ENCODE results near the gene TRMT11. TPM values are rescaled to one million over a fixed set of nuclear protein-coding genes. Genes with fewer than 3 reads are reported as not detected.

The TRMT11 gene
- total and polyA plus RNA-seq, 2 of the 13 experiments (the other 11 are each of a cell fraction or from before 2014, with no cell fraction given) = 42.2 to 81.9 TPM

DNA sequence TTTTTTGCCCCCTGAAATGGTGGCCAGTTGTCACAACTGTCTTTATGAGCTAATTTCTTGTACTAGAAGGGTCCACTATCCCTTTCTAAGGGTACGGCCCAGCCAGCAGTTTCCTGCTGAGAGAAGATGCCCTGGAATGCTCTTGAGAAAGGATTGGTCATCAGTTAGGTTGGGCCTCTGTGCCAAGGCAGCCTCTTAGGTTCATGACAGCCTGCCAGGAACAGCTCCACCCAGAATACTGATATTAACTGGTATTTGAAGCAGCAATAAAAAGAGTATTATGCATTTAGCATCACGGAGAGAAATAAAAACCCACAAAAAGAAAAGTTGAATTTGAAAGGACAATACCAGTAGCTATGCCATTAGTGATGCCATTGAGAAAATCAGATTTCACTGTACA is 38.7 kb upstream of the TRMT11 start:
- intact Hi-C loops (cut with micrococcal nuclease; ENCODE audit: unreplicated experiment) (no loop called here), in situ Hi-C loops (cut with HindIII; ENCODE audit: extremely low pct_ligation_motif_present, low pct_unique_long_range_greater_than_20kb) (no loop called here)
- Histone ChIP-seq H3K9me3 (ENCODE audit: low read length) (no peaks in the 10 kb centered on the region), H3K4me2 (ENCODE audit: low read depth, low read length) (no peak overlapping the region), H3K27me3 (ENCODE audit: control insufficient read depth in 1 of 2, insufficient read depth in 2 of 2, low read length in 2 of 2) (no peaks in the 10 kb centered on the region), H3K4me3 (replicated peaks in 1 of 3; ENCODE audit: insufficient read depth in 1 of 3, low read depth in 2 of 3, low read length in 3 of 3) (no peak overlapping the region), H3K9ac (ENCODE audit: insufficient read depth, low read depth, low read length) (no peak overlapping the region), H3K4me1 (ENCODE audit: insufficient read depth, low read length) (peaks cover 81% of the 10 kb centered on the region), H2AFZ (ENCODE audit: low read length) (no peak overlapping the region), H4K20me1 (ENCODE audit: insufficient read depth, low read length) (no peaks in the 10 kb centered on the region), H3K36me3 (replicated peaks in 1 of 2; ENCODE audit: control insufficient read depth in 1 of 2, insufficient read depth in 2 of 2, low read length in 2 of 2) (no peaks in the 10 kb centered on the region), H3K27ac (ENCODE audit: extremely low read length, insufficient read depth, low read length) (no peak overlapping the region), H3K79me2 (ENCODE audit: insufficient read depth, low read length) (no peaks in the 10 kb centered on the region)
- BruUV-seq (replicated peaks) = no TSS peak
- CTCF ChIA-PET (ENCODE audit: low intra/inter-chr PET ratio, low total read pairs) = no interaction called here
- WGBS (ENCODE audit: low lambda C conversion rate) = 93% methylated on average over 2 of the region's 2 CpGs
- DNase-seq (ENCODE audit: low spot score) (no peak), ATAC-seq (no peak), FAIRE-seq (no peak)
- POLR2A ChIA-PET = interaction anchor here (5.4 kb wide), 1 partner anchor 9 kb away, joined by 48 read pairs; the partner anchor contains the start of gene HINT3
- TF ChIP-seq, protein P1, sequence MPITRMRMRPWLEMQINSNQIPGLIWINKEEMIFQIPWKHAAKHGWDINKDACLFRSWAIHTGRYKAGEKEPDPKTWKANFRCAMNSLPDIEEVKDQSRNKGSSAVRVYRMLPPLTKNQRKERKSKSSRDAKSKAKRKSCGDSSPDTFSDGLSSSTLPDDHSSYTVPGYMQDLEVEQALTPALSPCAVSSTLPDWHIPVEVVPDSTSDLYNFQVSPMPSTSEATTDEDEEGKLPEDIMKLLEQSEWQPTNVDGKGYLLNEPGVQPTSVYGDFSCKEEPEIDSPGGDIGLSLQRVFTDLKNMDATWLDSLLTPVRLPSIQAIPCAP (CRISPR knock-in tag; IDR thresholded peaks at IDR 0.05; ENCODE audit: low read depth) = no peak
- TF ChIP-seq SAP130 (CRISPR knock-in tag; IDR thresholded peaks at IDR 0.05; ENCODE audit: low read depth) (no peak), ZNF138 (CRISPR knock-in tag; IDR thresholded peaks at IDR 0.05; ENCODE audit: low read depth) (no peak), ZNF703 (CRISPR knock-in tag; IDR thresholded peaks at IDR 0.05; ENCODE audit: borderline replicate concordance) (no peak), GATA4 (IDR thresholded peaks at IDR 0.05; ENCODE audit: borderline replicate concordance, low read depth) (no peak), NFATC3 (CRISPR knock-in tag; IDR thresholded peaks at IDR 0.05) (no peak), NCOR1 (IDR thresholded peaks at IDR 0.05; ENCODE audit: borderline replicate concordance, low read length) (no peak), EHMT2 (IDR thresholded peaks at IDR 0.05; ENCODE audit: borderline replicate concordance, low read depth, low read length) (no peak), ZNF260 (CRISPR knock-in tag; IDR thresholded peaks at IDR 0.05; ENCODE audit: borderline replicate concordance, low read depth) (no peak), ZNF383 (CRISPR knock-in tag; IDR thresholded peaks at IDR 0.05; ENCODE audit: borderline replicate concordance) (no peak)
- TF ChIP-seq, protein P2, sequence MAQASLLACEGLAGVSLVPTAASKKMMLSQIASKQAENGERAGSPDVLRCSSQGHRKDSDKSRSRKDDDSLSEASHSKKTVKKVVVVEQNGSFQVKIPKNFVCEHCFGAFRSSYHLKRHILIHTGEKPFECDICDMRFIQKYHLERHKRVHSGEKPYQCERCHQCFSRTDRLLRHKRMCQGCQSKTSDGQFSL (CRISPR knock-in tag; IDR thresholded peaks at IDR 0.05) = no peak
- TF ChIP-seq, protein P3, sequence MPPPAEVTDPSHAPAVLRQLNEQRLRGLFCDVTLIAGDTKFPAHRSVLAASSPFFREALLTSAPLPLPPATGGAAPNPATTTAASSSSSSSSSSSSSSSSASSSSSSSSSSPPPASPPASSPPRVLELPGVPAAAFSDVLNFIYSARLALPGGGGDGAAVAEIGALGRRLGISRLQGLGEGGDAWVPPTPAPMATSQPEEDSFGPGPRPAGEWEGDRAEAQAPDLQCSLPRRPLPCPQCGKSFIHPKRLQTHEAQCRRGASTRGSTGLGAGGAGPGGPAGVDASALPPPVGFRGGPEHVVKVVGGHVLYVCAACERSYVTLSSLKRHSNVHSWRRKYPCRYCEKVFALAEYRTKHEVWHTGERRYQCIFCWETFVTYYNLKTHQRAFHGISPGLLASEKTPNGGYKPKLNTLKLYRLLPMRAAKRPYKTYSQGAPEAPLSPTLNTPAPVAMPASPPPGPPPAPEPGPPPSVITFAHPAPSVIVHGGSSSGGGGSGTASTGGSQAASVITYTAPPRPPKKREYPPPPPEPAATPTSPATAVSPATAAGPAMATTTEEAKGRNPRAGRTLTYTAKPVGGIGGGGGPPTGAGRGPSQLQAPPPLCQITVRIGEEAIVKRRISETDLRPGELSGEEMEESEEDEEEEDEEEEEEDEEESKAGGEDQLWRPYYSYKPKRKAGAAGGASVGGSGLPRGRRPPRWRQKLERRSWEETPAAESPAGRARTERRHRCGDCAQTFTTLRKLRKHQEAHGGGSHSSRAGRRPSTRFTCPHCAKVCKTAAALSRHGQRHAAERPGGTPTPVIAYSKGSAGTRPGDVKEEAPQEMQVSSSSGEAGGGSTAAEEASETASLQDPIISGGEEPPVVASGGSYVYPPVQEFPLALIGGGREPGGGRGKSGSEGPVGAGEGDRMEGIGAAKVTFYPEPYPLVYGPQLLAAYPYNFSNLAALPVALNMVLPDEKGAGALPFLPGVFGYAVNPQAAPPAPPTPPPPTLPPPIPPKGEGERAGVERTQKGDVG (CRISPR knock-in tag; IDR thresholded peaks at IDR 0.05; ENCODE audit: borderline replicate concordance) = no peak

Data from HepG2 (cell line).